GM12864 (cell line): ENCODE results near the gene ABHD2.

Source experiments
- DNase-seq: peaks from one replicate; pipeline ENCODE4 v3.0.0-alpha.2; 2011; ENCODE audit warnings: low read depth
- H3K4me3 ChIP-seq: 2 replicates; pipeline ENCODE4 v1.5.1; 2011; ENCODE audit warnings: mild to moderate bottlenecking, low read depth, low read length, control low read depth
- TF ChIP-seq, protein P1 (sequence below): IDR thresholded peaks from 2 replicates; pipeline ENCODE4 v1.5.1; 2011; ENCODE audit warnings: low read depth, mild to moderate bottlenecking, moderate library complexity, low read length, control low read depth, inconsistent platforms; ENCODE audit errors: missing control alignments

ABHD2 gene

DNA sequence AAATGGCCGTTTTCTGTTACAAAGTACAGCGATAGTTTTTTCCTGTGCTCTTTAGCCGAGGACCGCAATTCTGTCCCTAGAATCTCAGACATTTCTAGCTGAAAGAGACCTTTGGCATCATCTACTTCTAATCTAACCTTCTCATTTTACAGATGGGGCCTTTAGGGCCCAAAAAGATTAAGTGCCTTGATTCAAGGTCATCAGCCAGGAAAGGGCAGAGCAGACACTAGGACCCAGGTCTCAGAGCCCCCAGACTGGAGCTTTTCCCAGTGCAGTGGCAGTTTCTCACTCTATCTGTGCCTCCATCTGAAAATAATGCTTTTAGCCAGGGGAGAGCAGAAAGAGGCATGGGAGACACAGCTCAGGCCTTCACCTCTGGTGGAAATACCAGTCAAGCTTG is 20.6 kb downstream of the ABHD2 start:
- TF ChIP-seq, protein P1, sequence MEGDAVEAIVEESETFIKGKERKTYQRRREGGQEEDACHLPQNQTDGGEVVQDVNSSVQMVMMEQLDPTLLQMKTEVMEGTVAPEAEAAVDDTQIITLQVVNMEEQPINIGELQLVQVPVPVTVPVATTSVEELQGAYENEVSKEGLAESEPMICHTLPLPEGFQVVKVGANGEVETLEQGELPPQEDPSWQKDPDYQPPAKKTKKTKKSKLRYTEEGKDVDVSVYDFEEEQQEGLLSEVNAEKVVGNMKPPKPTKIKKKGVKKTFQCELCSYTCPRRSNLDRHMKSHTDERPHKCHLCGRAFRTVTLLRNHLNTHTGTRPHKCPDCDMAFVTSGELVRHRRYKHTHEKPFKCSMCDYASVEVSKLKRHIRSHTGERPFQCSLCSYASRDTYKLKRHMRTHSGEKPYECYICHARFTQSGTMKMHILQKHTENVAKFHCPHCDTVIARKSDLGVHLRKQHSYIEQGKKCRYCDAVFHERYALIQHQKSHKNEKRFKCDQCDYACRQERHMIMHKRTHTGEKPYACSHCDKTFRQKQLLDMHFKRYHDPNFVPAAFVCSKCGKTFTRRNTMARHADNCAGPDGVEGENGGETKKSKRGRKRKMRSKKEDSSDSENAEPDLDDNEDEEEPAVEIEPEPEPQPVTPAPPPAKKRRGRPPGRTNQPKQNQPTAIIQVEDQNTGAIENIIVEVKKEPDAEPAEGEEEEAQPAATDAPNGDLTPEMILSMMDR, result no peak
- no peak overlapping the region for H3K4me3 ChIP-seq
- no peak for DNase-seq

DNA sequence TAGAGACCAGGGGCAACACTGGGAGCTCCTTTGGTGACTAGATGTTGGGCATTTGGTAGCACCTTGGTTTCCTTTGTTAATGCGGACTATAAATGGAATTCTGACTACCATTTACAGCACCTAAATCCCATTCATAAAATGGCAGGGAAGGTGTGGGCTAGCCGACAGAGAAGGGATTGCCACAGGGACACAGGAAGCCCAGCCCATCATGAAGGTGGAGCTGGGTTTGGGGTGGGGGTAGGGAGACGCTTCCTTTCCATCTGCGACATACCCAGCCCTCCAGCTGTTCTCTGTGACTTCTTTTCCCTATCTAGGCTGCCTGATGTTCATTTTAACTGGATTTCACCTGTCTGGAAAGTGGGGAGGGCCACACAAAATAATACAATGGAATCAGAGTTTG is 21.0 kb downstream of the ABHD2 start:
- TF ChIP-seq, protein P1, result no peak
- DNase-seq, result no peak
- no peak overlapping the region for H3K4me3 ChIP-seq

- no peak for DNase-seq
- H3K4me3 ChIP-seq, result no peak overlapping the region
- TF ChIP-seq, protein P1, result no peak
These were observed 21.8 kb downstream of the ABHD2 start for GRCh38 chr15:89110060-89110459.

DNA sequence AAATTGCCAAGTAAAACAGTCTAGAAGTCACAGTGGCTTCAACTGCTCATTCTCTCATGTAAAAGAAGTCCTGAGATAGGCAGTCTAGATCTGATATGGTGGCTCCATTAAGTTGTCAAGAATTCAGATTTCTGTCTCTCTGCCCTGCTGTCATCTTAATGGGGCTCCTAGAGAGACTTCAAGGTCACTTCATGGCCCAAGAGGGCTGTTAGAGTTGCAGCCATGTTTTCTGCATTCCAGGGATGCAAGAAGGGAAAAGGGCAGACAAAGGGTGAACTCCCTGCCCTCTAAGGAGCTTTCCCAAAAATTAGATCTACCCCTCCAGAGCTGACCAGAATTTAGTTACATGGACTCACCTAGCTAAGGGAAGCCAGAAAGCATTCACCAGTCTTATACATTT is 23.1 kb downstream of the ABHD2 start:
- no peak for DNase-seq
- no peak overlapping the region for H3K4me3 ChIP-seq
- TF ChIP-seq, protein P1, result no peak

GRCh38 chr15:89111961-89112340 is 23.7 kb downstream of the ABHD2 start:
- DNase-seq, result no peak
- no peak overlapping the region for H3K4me3 ChIP-seq
- TF ChIP-seq, protein P1, result no peak

DNA sequence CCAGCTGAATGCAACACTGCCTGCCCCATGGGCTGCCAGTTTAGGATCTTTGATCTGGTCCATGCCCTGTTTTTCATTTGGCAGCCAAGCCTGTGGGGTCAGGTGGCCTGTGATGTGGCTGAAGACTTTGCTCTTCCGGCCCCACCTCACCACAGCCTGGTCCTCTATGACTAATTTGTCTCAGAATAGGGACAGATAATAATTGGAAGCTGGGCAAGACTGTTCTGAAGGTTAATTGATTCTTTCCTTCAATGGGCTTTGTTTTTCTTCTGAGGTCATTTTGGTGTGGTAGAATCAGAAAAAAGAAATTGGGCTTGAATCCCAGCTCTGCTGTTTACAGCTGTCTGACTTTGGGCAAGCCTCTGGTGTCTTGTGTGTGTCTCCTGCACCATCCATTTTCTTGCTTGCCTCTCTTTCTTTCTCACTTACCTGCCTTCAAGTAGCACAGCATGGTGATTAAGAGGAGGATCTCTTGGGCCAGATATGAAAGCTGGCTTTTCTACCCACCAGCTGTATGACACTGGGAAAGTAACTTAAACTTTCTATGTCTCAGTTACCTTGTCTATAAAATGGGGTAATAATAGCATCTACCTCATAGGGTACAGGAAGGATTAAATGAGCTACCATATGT is 24.2 kb downstream of the ABHD2 start:
- no peak overlapping the region for H3K4me3 ChIP-seq
- TF ChIP-seq, protein P1, result no peak
- no peak for DNase-seq

DNA sequence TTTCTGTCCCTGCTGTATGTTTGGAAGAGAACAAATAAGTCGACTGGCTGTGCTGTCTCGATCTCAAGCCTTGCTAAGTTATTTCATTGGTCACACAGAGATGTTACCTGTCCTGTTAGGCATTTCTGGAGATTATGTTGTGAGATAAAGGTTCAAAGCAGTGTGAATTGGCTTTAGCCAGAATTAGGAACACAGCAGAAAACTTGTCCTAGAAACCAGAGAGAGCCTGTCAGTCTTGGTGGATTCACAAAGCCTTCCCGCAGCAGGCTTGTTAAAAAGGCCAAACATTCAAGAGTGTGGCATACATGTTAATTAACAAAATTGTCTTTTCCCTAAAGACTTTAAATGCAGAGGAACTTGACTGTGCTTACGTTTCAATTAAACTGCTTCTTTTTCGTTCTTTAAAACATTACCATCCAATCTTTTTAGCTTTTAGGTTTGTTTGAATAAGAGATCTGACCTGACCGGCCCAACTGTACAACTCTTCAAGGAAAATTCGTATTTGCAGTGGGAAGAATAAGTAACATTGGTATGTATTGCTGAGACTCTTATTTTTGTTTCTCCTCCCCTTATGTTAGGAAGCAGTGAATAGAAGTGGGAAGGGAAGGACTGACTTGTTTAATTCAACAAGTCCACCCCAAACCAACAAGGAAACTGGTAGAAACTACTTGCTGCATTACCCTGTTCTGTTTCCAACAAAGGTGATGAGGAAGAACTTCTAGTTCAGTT is 25.2 kb downstream of the ABHD2 start:
- DNase-seq, result no peak
- H3K4me3 ChIP-seq, result no peak overlapping the region
- TF ChIP-seq, protein P1, result no peak
